HG03558 (cell line): ENCODE results near the gene PCDHB8.
"Not testable (repeated sequence)": the region's sequence is repeated elsewhere in the genome, so short reads cannot be mapped to it uniquely, and the experiment has no call there.

Experiments
- ATAC-seq: cut with Tn5 transposase; IDR thresholded peaks from one replicate; pipeline ENCODE4 v1.9.1; 2021; ENCODE audit warnings: moderate number of reproducible peaks; ENCODE audit not compliant: unreplicated experiment; ENCODE audit errors: extremely low read depth

Gene PCDHB8

GRCh38 chr5:141182248-141182647, 4.7 kb downstream of the PCDHB8 start, which contains the start of gene PCDHB16:
Gene PCDHB16, plus strand, starts transcription at chr5:141182387. Its CDS starts 173 bp downstream, at chr5:141182560.
- ATAC-seq: no peak

DNA sequence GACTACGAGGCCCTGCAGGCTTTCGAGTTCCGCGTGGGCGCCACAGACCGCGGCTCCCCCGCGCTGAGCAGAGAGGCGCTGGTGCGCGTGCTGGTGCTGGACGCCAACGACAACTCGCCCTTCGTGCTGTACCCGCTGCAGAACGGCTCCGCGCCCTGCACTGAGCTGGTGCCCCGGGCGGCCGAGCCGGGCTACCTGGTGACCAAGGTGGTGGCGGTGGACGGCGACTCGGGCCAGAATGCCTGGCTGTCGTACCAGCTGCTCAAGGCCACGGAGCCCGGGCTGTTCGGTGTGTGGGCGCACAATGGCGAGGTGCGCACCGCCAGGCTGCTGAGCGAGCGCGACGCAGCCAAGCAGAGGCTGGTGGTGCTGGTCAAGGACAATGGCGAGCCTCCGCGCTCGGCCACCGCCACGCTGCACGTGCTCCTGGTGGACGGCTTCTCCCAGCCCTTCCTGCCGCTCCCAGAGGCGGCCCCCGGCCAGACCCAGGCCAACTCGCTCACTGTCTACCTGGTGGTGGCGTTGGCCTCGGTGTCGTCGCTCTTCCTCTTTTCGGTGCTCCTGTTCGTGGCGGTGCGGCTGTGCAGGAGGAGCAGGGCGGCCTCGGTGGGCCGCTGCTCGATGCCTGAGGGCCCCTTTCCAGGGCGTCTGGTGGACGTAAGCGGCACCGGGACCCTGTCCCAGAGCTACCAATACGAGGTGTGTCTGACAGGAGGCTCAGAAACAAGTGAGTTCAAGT, 6.7 kb downstream of the PCDHB8 start:
- not testable (repeated sequence) for ATAC-seq

- ATAC-seq: no peak
These were observed 9.4 kb downstream of the PCDHB8 start, which contains the start of gene PCDHB9 for GRCh38 chr5:141186897-141187512. Gene PCDHB9, plus strand, starts transcription at chr5:141187161. Its CDS starts 158 bp downstream, at chr5:141187319.

DNA sequence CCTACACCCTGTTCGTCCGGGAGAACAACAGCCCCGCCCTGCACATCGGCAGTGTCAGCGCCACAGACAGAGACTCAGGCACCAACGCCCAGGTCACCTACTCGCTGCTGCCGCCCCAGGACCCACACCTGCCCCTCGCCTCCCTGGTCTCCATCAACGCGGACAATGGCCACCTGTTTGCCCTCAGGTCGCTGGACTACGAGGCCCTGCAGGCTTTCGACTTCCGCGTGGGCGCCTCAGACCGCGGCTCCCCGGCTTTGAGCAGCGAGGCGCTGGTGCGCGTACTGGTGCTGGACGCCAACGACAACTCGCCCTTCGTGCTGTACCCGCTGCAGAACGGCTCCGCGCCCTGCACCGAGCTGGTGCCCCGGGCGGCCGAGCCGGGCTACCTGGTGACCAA, 11.1 kb downstream of the PCDHB8 start:
- not testable (repeated sequence) for ATAC-seq

- not testable (repeated sequence) for ATAC-seq
These were observed 11.5 kb downstream of the PCDHB8 start for GRCh38 chr5:141189131-141189530.

- no peak for ATAC-seq
These were observed 14.6 kb downstream of the PCDHB8 start, which contains the start of gene PCDHB10 for GRCh38 chr5:141192110-141192725. Gene PCDHB10, plus strand, starts transcription at chr5:141192353. Its CDS starts 200 bp downstream, at chr5:141192553.

- ATAC-seq: not testable (repeated sequence)
These were observed 16.7 kb downstream of the PCDHB8 start for GRCh38 chr5:141194332-141194731.

GRCh38 chr5:141196363-141196762, 18.8 kb downstream of the PCDHB8 start:
- no peak for ATAC-seq

GRCh38 chr5:141199359-141200235, 22.0 kb downstream of the PCDHB8 start, which contains the start of gene PCDHB11:
Gene PCDHB11, plus strand, starts transcription at chr5:141199627. Its CDS starts 148 bp downstream, at chr5:141199775.
- no peak for ATAC-seq

DNA sequence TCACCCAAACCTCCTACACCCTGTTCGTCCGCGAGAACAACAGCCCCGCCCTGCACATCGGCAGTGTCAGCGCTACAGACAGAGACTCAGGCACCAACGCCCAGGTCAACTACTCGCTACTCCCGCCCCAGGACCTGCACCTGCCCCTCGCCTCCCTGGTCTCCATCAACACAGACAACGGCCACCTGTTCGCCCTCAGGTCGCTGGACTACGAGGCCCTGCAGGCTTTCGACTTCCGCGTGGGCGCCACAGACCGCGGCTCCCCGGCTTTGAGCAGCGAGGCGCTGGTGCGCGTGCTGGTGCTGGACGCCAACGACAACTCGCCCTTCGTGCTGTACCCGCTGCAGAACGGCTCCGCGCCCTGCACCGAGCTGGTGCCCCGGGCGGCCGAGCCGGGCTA, 23.5 kb downstream of the PCDHB8 start:
- not testable (repeated sequence) for ATAC-seq

GRCh38 chr5:141201646-141202045, 24.1 kb downstream of the PCDHB8 start:
- not testable (repeated sequence) for ATAC-seq

DNA sequence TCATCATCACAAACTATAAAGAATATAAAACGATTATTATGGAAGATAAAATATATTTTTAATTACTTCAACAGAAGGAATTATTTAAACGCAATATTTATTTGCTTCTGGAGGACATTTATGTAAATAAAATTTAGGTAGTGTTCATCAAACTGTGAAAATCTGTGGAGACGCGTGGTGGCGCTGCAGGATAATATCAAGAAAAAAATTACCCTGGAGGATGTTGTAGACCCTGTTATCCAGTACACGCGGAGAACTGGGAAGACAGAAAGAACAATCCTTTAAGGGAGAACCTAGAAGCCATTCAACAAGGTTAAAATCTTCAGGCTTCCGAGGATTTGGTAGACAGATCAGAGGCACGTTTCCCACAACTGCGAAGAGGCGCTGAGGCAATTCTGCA, 30.9 kb downstream of the PCDHB8 start, which contains the start of gene PCDHB12:
PCDHB12 (plus strand) TSS at position 242 of the 400 bp plus-strand sequence. CDS start 189 bp downstream, outside the sequence.
- ATAC-seq: no peak

DNA sequence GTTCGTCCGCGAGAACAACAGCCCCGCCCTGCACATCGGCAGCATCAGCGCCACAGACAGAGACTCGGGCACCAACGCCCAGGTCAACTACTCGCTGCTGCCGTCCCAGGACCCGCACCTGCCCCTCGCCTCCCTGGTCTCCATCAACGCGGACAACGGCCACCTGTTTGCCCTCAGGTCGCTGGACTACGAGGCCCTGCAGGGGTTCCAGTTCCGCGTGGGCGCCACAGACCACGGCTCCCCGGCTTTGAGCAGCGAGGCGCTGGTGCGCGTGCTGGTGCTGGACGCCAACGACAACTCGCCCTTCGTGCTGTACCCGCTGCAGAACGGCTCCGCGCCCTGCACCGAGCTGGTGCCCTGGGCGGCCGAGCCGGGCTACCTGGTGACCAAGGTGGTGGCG, 32.7 kb downstream of the PCDHB8 start:
- not testable (repeated sequence) for ATAC-seq

DNA sequence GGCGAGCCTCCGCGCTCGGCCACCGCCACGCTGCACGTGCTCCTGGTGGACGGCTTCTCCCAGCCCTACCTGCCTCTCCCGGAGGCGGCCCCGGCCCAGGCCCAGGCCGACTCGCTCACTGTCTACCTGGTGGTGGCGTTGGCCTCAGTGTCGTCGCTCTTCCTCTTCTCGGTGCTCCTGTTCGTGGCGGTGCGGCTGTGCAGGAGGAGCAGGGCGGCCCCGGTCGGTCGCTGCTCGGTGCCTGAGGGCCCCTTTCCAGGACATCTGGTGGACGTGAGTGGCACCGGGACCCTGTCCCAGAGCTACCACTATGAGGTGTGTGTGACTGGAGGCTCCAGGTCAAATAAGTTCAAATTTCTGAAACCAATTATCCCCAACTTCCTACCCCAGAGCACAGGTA, 33.3 kb downstream of the PCDHB8 start:
- ATAC-seq: not testable (repeated sequence)

GRCh38 chr5:141213656-141214339, 36.2 kb downstream of the PCDHB8 start, which contains the start of gene PCDHB13:
Gene PCDHB13, plus strand, starts transcription at chr5:141213919. Its CDS starts 205 bp downstream, at chr5:141214124.
- not testable (repeated sequence) for ATAC-seq

DNA sequence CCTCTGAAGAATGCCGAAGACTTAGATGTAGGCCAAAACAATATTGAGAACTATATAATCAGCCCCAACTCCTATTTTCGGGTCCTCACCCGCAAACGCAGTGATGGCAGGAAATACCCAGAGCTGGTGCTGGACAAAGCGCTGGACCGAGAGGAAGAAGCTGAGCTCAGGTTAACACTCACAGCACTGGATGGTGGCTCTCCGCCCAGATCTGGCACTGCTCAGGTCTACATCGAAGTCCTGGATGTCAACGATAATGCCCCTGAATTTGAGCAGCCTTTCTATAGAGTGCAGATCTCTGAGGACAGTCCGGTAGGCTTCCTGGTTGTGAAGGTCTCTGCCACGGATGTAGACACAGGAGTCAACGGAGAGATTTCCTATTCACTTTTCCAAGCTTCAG, 37.0 kb downstream of the PCDHB8 start:
- not testable (repeated sequence) for ATAC-seq

- ATAC-seq: not testable (repeated sequence)
These were observed 37.9 kb downstream of the PCDHB8 start for GRCh38 chr5:141215504-141215903.

- not testable (repeated sequence) for ATAC-seq
These were observed 38.4 kb downstream of the PCDHB8 start for GRCh38 chr5:141216035-141216434.
